ENCODE data around the gene STK32A.

Gene STK32A

GRCh38 chr5:147418613-147419012 is 183.8 kb downstream of the STK32A start:
- DNase-seq (ENCODE audit: low read depth) = no peak

- no peak for DNase-seq (ENCODE audit: low read depth)
Observed at GRCh38 chr5:147426640-147427327, 192.0 kb downstream of the STK32A start.

- DNase-seq (ENCODE audit: low read depth) = no peak
Observed at GRCh38 chr5:147427521-147428401, 192.9 kb downstream of the STK32A start.

GRCh38 chr5:147430628-147431027 is 195.8 kb downstream of the STK32A start:
- no peak for DNase-seq (ENCODE audit: low read depth)

GRCh38 chr5:147431586-147431985 is 196.8 kb downstream of the STK32A start:
- no peak for DNase-seq (ENCODE audit: low read depth)

- DNase-seq (ENCODE audit: low read depth) = no peak
Observed at GRCh38 chr5:147432323-147432722, 197.5 kb downstream of the STK32A start.

- DNase-seq (ENCODE audit: low read depth) = no peak
Observed at GRCh38 chr5:147434049-147434448, 199.2 kb downstream of the STK32A start.

- no peak for DNase-seq (ENCODE audit: low read depth)
Observed at GRCh38 chr5:147436596-147436995, 201.8 kb downstream of the STK32A start.

- DNase-seq (ENCODE audit: low read depth) = no peak
Observed at GRCh38 chr5:147437161-147437596, 202.4 kb downstream of the STK32A start.
